ENCODE results near the gene SOX3.

Gene SOX3

GRCh38 chrX:140500441-140500840 is 4.4 kb downstream of the SOX3 start:
- no peak for DNase-seq (ENCODE audit: low read depth in 3 of 3, low spot score in 1 of 3)

- DNase-seq (ENCODE audit: low read depth in 3 of 3, low spot score in 1 of 3) = no peak
Measured at GRCh38 chrX:140495739-140496138, 9.1 kb downstream of the SOX3 start.

- no peak for DNase-seq (ENCODE audit: low read depth in 3 of 3, low spot score in 1 of 3)
Measured at GRCh38 chrX:140492066-140492994, 12.5 kb downstream of the SOX3 start.

- DNase-seq (ENCODE audit: low read depth in 3 of 3, low spot score in 1 of 3) = no peak
Measured at GRCh38 chrX:140480765-140481164, 24.1 kb downstream of the SOX3 start.

- no peak for DNase-seq (ENCODE audit: low read depth in 3 of 3, low spot score in 1 of 3)
Measured at GRCh38 chrX:140477987-140478386, 26.9 kb downstream of the SOX3 start.

GRCh38 chrX:140475025-140475424 is 29.8 kb downstream of the SOX3 start:
- no peak for DNase-seq (ENCODE audit: low read depth in 3 of 3, low spot score in 1 of 3)

- no peak for DNase-seq (ENCODE audit: low read depth in 3 of 3, low spot score in 1 of 3)
Measured at GRCh38 chrX:140467211-140467610, 37.7 kb downstream of the SOX3 start.
